Skeletal muscle satellite cell (primary cell): ENCODE data around the gene RPS2.

Source experiments
- H3K27me3 ChIP-seq: 2 replicates; pipeline ENCODE4 v1.7.0; 2013; ENCODE audit warnings: low read length; ENCODE audit not compliant: control insufficient read depth, insufficient read depth
- H3K36me3 ChIP-seq: 2 replicates; pipeline ENCODE4 v1.7.0; 2013; ENCODE audit warnings: mild to moderate bottlenecking, control low read depth, low read length; ENCODE audit not compliant: insufficient read depth
- H3K4me1 ChIP-seq: 2 replicates; pipeline ENCODE4 v1.7.0; 2013; ENCODE audit warnings: low read length; ENCODE audit not compliant: control insufficient read depth, insufficient read depth
- H3K4me2 ChIP-seq: 2 replicates; pipeline ENCODE4 v1.7.0; 2013; ENCODE audit warnings: mild to moderate bottlenecking, low read length
- H3K4me3 ChIP-seq: 2 replicates; pipeline ENCODE4 v1.7.0; 2013; ENCODE audit warnings: low read length
- H3K9ac ChIP-seq: 2 replicates; pipeline ENCODE4 v1.7.0; 2013; ENCODE audit warnings: mild to moderate bottlenecking, low read depth, low read length, moderate library complexity
- H3K9me3 ChIP-seq: replicated peaks from 2 replicates; pipeline ENCODE4 v1.7.0; 2013; ENCODE audit warnings: mild to moderate bottlenecking, control low read depth, low read length

RPS2 gene

GRCh38 chr16:1918351-1919326 lies 46.0 kb downstream of the RPS2 start, which contains the start of gene HS3ST6:
Gene HS3ST6 (minus strand): TSS chr16:1918415. CDS start chr16:1918323, 92 bp downstream.
- H3K9ac ChIP-seq: no peak within 1 kb of the TSS
- H3K4me3 ChIP-seq: no peak within 1 kb of the TSS
- no peak within 1 kb of the TSS for H3K4me2 ChIP-seq
- no peaks in the 10 kb centered on the region for H3K36me3 ChIP-seq
- H3K9me3 ChIP-seq: no peaks in the 10 kb centered on the region
- H3K27me3 ChIP-seq: peaks cover 86% of the 10 kb centered on the region
- H3K4me1 ChIP-seq: peaks cover 6% of the 10 kb centered on the region

- H3K9ac ChIP-seq: no peak overlapping the region
- H3K9me3 ChIP-seq: no peaks in the 10 kb centered on the region
- no peak overlapping the region for H3K4me3 ChIP-seq
- peaks cover 83% of the 10 kb centered on the region for H3K27me3 ChIP-seq
- no peaks in the 10 kb centered on the region for H3K36me3 ChIP-seq
- H3K4me2 ChIP-seq: no peak overlapping the region
- H3K4me1 ChIP-seq: no peaks in the 10 kb centered on the region
These were observed 46.8 kb downstream of the RPS2 start for GRCh38 chr16:1917665-1918350.

- Histone ChIP-seq H3K4me1 (no peaks in the 10 kb centered on the region), H3K9ac (no peak overlapping the region), H3K4me2 (no peak overlapping the region), H3K36me3 (no peaks in the 10 kb centered on the region), H3K9me3 (no peaks in the 10 kb centered on the region), H3K4me3 (no peak overlapping the region), H3K27me3 (peaks cover 77% of the 10 kb centered on the region)
These were observed 47.5 kb downstream of the RPS2 start for GRCh38 chr16:1917056-1917664.

DNA sequence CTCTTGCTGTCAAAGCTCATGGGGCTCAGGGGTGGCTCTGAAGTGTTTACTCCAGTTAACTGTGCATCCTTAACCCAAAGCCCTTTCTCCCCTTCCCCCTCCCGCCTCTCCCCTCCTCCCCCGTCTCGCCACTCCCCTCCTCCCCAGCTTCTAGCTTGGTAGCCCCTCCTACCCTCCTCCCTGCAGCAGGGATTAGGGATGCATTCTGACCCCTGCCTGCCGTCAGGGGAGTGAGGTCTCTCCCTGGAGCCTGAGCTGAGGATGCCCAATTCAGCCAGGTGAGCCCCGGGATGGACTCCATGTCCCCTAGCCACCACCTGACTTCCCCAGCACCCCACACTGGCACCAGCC lies 48.0 kb downstream of the RPS2 start:
- Histone ChIP-seq H3K4me1 (no peaks in the 10 kb centered on the region), H3K36me3 (no peaks in the 10 kb centered on the region), H3K27me3 (peaks cover 76% of the 10 kb centered on the region), H3K4me3 (no peak overlapping the region), H3K9me3 (no peaks in the 10 kb centered on the region), H3K9ac (no peak overlapping the region), H3K4me2 (no peak overlapping the region)

DNA sequence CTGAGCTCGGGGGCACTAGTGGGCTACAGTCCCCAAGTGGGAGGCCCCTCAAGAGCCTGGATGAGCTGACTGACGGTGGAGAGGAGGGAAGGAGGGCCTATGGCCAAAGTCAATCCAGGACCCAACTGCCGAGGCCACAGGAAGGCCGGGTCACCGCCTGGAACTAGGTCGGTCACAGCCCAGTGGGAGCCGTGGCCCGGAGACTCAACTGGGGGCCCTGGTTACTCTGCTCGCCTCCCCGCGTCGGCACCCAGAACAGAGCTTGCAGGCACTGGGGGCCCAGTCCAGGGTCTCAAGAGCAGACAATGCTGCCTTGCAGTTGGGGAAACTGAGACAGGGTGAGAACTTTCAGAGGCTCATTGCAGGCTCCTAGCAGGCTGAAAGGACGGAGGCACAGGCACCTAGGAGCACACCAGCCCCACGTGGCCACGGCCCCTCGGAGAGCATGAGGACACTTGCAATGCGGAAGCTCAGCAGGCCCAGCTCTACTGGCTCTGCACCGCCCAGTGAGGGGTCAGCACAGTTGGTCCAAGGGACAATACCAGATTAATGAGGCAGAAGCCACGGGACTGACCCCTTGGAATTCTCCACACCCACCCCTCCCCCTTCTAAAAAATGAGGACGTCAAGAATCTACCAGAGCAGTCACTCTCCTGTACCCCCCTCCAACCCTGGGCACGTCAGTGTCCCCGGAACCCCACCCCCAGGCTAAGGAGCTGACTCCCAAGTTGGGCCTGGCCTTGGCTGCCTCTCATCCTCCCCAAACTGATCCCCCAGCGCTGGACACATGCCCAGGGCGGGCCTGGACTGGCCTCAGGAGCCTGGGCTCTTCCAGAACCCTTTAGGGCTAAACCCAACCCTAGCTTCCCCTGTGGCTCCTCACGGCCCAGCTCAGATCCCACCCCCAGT lies 48.6 kb downstream of the RPS2 start:
- H3K36me3 ChIP-seq: no peaks in the 10 kb centered on the region
- H3K27me3 ChIP-seq: peaks cover 69% of the 10 kb centered on the region
- H3K9ac ChIP-seq: no peak overlapping the region
- H3K4me2 ChIP-seq: no peak overlapping the region
- H3K4me3 ChIP-seq: no peak overlapping the region
- no peaks in the 10 kb centered on the region for H3K9me3 ChIP-seq
- H3K4me1 ChIP-seq: no peaks in the 10 kb centered on the region

DNA sequence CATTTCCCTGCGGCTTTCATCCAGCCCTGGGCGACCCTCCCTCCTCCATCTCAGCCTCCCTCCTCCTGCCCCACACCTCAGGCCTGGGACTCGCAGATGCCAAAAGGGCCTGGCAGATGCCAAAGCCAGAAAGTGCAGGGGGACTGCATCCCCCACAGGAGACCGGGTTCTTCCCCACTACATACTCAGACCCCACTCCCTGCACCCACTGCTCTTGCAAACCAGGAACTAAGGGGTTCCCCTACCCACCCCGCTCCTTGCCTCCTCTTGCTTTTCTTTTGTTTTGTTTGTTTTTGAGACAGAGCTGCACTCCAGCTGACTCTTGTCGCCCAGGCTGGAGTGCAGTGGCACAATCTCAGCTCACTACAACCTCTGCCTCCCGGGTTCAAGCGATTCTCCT lies 49.6 kb downstream of the RPS2 start:
- H3K9me3 ChIP-seq: no peaks in the 10 kb centered on the region
- H3K4me1 ChIP-seq: no peaks in the 10 kb centered on the region
- no peaks in the 10 kb centered on the region for H3K36me3 ChIP-seq
- H3K27me3 ChIP-seq: peaks cover 59% of the 10 kb centered on the region
- no peak overlapping the region for H3K4me3 ChIP-seq
- no peak overlapping the region for H3K4me2 ChIP-seq
- H3K9ac ChIP-seq: no peak overlapping the region

DNA sequence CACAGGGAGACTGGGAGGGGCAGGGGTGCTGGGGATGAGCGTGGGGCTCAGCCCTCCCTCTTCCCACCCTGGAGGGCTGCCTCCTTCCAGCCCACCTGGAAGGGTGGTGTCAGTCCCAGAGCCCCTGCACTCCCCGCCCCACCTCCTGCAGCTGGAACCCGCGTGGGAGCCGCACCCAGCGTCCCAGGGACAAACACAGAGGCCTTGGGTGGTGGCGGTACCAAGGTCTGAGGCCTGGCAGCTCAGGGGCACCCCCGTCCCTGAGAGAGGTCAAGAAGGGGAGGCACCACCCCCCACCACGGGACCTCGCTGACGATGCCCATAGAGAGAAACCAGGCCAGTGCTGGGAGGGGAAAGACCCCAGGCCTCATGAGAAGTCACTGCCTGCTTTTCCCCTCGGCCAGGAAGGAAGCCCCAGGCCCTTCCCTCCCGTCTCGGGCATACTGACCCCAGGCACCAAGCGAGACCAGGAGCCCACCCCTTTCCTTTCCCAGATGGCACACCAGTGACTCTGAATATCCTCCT lies 50.5 kb downstream of the RPS2 start:
- no peaks in the 10 kb centered on the region for H3K4me1 ChIP-seq

DNA sequence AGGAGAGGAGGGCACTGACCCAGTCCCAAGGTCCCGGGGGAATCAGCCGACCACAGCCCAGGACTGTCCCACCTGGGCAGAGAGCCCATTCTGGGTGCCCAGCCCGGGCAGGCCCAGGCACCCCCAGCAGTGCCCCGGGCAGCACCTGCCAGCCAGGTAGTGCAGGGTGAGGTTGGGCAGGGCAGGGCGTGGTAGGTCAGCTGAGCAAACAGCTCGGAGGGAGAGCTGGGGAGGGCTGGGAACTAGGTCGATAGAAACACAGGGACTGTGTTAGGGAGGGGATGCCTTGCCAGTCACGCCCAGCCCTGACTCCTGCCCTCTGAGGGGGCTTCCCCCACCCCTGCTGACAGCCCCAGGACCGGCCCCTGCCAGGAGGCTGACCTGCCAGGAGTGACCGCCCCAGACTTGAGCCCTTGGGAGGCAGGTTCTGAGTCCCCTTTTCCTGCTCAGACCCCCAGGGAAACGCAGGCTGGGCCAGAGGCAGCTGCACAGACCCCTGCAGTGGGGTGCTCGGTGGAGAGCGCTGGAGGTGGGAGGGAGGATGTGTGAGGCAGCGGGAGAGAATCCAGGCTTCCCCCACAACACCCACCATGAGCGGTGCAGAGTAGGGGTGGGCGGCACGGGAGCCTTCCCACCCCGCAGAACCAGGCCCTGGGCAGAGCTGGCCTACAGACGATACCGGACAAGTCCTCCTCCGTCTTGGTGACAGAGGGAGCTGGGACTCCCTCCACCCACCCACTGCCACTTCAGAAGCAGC lies 51.1 kb downstream of the RPS2 start:
- H3K9me3 ChIP-seq: no peaks in the 10 kb centered on the region
- no peak overlapping the region for H3K9ac ChIP-seq
- H3K27me3 ChIP-seq: peaks cover 56% of the 10 kb centered on the region
- H3K4me3 ChIP-seq: no peak overlapping the region
- H3K4me2 ChIP-seq: no peak overlapping the region
- no peaks in the 10 kb centered on the region for H3K36me3 ChIP-seq
- H3K4me1 ChIP-seq: no peaks in the 10 kb centered on the region

More for the DNA sequence above, 50.5 kb downstream of the RPS2 start:
- no peaks in the 10 kb centered on the region for H3K9me3 ChIP-seq
- H3K4me3 ChIP-seq: no peak overlapping the region
- peaks cover 56% of the 10 kb centered on the region for H3K27me3 ChIP-seq
- no peaks in the 10 kb centered on the region for H3K36me3 ChIP-seq
- no peak overlapping the region for H3K4me2 ChIP-seq
- H3K9ac ChIP-seq: no peak overlapping the region

DNA sequence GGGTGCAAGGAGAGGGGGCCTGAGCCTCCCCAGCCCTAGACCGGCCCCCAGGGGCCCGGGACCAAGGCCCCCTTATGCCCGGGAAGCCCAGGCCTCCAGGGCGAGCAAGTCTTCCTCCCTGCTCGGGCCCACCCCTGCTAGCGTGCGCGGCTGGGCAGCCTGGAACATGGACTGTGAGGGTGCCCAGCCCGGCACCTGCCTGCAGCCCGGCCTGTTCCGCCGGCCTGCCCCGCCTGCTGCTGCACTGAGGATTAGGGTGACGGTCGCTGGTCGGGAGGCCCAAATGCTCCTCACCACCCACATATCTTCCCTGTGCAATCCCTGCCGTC lies 52.4 kb downstream of the RPS2 start:
- Histone ChIP-seq H3K9me3 (no peaks in the 10 kb centered on the region), H3K36me3 (no peaks in the 10 kb centered on the region), H3K4me1 (no peaks in the 10 kb centered on the region), H3K9ac (no peak overlapping the region), H3K27me3 (peaks cover 58% of the 10 kb centered on the region), H3K4me2 (no peak overlapping the region), H3K4me3 (no peak overlapping the region)
